GM19463 (cell line): ENCODE measurements around the gene TOP3B.
"Not testable (repeated sequence)": the region's sequence is repeated elsewhere in the genome, so short reads cannot be mapped to it uniquely, and the experiment has no call there.

Source experiments
- ATAC-seq: cut with Tn5 transposase; IDR thresholded peaks from one replicate; pipeline ENCODE4 v1.9.1; 2021; ENCODE audit warnings: mild to moderate bottlenecking, moderate library complexity; ENCODE audit not compliant: unreplicated experiment

TOP3B gene

DNA sequence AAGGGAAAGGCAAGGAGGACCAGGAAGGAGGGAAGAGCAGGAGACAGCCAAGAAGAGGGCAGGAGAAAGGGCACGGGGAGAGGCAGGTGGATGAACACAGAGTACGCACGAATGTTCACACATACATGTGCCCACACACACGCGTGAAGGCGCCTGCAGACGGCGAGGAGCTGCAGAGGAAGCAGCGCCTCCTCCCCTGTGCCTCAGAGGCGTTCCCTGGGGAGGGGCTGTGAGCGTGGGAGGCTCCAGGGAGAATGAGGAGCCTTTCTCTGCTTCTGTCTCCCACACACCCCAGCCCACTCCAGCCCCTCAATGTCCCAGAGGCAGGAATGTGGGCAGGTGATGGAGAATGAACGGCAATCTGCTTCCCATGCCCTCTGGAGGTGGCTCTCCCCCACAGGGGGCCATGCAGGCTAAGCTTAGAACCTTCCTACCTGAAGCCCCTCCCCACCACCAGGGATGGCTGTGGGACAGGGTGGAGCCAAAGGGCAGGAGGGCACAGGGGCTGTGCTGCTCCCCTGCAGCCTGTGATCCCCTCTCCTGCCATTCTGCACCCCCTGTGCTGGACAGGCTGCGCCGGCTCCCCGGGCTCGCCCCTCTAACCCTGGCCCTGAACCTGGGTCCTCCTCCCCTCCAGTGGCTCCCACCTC is 55.3 kb downstream of the TOP3B start:
- ATAC-seq, result no peak

DNA sequence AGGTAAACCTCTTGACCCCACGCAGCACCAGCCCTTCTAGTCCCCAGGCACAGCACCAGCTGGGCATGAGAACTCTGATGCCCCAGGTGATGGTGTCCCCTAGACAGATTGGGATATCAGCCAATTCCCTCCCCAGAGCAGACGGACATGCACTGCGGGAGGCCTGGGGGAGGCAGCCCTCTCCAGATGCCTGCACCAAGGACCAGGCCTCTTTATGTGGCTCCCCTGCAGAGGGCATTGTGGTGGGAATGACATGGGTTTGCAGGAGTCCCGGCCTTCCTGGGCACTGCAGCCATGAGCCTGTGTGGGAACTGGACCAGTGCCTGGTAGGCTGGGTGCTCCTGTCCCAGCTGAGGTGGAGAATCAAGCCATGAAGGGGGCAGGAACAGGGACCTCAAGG is 55.9 kb downstream of the TOP3B start:
- no peak for ATAC-seq

DNA sequence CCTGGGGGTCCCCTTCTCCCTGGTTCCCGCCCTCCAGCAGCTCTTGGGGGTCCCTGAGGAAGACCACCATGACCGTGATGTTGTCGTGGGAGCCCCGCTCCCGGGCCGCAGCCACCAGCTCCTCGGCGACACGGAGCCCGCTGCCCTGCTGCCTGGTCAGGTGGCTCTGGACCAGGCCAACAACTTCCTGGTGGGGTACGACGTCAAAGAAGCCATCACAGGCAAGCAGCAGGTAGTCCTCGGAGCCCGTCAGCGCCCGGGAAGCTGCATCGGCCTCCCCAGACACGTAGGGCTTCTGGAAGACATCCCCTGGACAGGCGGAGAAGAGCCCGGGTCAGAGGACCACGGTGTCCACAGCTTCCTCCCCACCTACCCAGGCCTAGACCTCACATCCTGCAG is 59.4 kb downstream of the TOP3B start:
- ATAC-seq, result no peak

GRCh38 chr22:21922370-21923162 is 60.0 kb downstream of the TOP3B start:
- no peak for ATAC-seq

- no peak for ATAC-seq
These were observed 60.9 kb downstream of the TOP3B start for GRCh38 chr22:21921729-21922128.

DNA sequence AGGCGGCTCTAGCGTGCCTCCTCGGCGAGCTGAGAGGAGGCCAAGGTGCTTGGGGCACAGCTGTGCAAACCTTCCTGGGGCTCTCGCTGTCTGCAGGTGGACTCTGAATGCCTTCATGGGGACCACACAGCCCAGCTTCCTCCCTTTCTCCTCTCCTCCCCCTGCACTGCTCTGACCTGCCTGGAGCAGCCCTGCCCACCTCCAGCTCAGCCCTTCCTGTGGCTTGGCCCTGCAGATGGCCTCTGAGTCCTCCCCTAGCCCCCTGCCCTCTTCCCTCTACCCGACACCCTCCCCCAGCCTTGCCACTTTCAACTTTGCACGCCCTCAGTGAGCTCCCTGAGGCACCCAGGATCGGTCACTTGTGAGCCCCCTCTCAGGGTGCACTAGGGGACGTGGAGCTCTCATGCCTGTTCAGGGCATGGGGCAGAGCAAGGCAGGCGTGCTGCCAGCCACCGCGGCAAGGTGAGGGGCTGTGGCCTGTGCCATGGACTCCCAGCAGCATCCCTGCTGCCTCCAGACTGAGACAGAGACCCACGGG is 61.3 kb downstream of the TOP3B start:
- ATAC-seq, result no peak

DNA sequence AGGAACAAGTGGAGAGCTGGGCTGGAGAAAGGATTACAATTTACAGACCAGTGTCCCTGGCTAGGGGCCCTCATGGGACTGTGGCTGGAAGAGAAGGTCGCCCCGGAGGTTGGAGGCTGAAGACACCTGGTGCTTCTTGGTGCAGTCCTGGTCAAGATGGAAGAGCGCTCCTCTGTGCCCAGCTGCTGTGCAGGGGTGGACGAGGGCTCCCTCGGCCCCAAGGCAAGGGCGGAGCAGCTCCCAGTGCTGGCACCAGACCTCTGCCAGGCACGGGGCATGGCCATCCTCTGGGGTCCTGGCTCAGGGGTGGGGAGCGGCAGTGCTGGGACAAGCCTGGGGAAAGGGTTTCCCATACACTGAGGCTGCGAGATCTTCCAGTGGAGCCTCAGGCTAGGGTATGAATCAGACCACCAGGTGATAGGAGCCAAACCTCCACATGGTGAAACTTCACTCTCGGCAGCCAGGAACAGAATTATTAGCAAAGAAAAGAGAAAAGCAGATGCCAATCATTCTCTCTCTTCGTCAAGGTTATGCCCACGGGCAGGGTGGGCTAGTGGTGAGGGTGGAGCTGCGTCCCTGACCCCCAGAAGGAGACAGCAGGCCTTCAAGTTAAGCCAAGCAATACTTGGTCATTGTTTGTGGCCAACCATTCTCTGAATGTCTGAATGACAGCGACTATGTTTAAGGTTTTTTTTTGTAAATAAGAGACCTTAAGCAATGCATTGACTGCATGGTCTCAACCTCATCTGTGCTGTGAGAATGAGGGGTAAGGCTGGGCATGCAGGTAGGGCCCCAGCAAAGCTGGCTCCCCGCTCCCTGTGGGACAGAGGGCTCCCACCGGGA is 62.0 kb downstream of the TOP3B start:
- ATAC-seq, result no peak

DNA sequence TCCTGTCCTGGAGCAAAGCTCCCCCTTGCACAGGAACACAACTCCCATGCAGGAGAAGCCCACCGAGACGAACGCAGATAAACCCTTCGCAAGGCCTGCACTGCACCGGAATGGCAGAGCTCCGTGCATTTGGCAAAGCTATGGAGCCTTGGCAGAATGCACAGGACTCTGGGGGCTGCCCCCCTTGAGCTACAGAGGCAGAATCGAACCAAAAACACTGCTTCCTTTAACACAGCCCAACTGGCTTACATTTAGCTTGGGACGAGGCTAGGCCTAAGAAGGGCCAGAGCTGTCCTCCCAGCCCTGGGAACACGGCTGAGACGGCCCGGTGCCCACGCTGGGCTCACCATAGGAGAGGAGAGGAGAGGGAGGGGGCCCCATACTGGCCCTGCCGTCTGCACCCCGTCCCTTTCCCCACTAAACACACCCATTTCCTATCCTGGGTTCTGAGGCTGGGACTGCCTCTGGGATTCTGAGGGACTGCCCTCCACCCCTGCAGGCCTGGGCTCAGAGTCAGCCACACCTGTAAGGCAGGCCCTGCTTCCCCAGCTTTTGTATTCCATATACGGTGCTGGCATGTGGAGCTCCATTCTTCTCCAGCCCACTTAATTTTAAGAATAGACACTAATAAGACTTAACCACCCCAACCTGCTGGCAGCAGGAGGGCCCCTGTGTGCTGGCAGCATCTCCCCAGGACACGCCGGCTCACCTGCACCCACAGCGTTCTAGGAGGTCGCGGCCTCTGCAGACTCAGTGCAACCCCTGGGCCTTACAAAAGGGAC is 62.9 kb downstream of the TOP3B start:
- ATAC-seq, result no peak

DNA sequence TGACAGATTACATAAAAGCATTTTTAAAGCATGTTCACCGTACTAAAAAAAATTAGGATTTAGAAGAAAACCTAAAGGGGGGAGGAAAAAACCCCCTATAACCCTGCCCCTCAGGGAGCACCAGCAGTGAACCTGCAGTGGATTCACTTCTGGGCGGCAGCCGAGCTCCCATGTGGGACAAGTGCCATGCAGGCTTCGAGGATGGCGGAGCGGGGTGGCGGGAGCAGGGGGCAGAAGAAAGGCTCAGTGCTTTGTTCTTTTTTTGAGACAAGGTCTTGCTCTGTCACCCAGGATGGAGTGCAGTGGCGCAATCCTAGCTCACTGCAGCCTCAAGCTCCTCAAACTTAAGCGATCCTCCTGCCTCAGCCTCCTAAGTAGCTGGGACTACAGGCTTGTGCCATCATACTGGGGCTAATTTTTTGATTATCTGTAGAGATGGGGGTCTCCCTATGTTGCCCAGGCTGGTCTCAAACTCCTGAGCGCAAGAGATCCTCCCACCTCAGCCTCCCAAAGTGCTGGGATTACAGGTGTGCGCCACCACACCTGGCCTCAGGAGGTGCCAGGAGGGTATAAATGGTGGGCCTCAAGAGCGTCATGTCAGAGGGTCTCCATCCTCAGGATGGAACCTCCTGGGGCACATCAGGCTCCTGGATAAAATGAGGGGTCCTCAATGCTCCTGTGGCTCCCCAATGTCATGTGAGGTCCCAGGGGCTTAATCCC is 64.0 kb downstream of the TOP3B start:
- ATAC-seq, result no peak

GRCh38 chr22:21917959-21918261 is 64.7 kb downstream of the TOP3B start:
- ATAC-seq, result no peak

DNA sequence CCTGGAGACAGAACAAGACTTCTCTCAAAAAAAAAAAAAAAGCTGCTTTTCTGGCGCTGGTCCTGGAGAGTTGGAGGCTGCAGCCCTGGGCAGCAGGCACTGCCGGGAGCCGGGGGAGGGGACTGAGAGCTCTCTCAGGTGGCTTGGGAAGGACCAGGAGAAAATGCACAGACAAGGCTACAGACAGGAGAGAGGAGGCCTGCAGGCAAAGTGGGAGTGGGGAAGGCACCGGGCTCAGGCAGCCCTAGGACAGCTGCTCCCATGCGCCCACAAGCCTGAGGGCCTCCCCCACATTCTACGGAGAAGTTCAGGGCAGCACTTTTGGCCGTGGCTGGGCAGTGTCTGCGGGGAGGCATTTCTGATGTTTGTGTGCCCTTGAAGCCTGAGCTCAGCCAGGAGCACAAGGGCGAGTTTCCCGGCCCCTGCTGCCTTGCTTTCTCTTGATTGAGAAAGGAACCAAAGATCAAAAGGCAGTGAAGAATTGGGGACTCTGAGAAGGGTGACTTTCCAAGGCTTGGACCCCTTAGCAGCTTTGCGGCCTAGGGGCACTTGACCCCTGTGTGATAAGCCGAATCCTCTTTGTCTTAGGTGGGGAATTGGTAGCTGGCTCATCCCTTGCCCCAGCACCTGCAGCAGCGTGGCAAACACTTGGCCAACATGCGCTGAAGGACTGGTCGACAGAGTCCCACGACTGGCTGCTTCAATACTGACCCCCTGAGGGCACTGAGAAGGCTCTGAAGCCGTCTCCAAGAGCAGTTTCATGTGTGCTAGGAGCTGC is 65.2 kb downstream of the TOP3B start:
- ATAC-seq, result no peak

DNA sequence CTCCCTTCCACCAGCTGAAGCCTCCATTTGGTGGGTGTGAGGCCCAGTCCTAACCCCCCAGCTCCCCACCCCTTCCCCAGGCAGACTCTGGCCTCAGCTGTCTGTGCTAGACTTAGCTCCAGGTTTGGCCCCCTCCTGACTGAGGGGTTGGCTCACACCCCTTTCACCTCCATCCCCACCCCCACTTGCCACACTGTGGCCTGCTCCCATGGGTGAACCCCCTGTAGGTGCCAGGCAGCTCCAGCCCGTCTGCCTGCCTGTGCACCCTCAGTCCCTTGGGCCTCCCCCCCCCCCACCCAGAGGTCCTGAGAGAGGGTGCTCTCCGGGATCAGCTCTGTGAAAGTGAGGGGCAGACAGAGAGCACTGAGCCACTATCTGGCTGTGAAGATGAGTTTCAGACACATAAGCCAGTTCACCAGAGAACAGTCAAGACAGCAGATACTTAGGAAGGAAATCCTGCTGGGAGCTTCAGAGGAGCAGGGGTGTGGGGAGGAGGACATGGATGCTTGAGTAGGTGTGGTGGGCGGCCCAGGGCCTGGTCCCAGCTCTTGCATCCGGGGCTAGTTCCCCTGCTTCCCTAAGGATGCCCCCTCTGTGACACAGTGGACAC is 66.2 kb downstream of the TOP3B start:
- no peak for ATAC-seq

DNA sequence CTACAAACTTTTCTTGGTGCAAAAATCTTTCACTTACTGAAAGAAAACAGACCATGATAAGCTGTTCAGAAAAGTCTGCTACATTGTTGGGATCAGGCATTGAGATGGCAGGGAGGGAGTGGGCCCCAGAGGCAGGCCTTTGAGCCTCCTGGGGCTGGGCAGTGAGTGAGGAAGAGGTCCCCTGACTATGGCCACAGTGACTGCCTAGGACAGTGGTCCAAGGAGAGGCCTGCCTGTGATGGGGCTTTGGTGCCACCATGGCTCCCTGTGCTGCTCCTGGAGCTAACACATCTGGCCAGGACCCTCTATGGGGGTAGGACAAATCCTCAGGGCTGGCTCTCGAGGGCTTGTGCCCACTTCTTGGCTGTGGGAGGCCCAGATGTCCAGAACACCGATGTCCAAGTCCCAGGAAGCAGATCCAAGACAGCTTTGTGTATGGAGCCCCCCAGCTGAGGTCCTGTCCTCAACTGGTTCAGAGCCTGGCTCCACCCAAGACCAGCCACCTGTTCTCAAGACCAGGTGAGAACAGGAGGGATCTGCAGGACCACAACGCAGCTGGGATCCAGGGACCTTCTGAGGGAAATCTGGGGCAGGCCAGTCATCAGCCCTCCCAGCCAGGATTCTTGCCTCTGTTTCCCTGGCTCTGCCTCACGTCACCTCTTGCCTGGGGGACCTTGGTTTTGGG is 66.8 kb downstream of the TOP3B start:
- ATAC-seq, result no peak

- not testable (repeated sequence) for ATAC-seq
These were observed 68.4 kb downstream of the TOP3B start for GRCh38 chr22:21914033-21914642.

DNA sequence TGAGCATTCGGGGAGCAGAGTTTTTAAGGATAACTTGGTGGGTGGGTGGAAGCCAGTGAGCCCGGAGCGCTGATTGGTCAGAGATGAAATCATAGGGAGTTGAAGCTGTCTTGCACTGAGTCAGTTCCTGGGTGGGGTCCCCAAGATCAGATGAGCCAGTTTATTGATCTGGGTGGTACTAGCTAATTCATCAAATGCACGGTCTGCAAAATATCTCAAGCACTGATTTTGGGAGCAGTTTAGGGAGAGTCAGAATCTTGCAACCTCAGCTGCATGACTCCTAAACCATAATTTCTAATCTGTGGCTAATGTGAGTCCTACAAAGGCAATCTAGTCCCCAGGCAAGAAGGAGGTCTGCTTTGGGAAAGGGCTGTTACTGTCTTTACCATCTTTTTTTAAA is 72.2 kb downstream of the TOP3B start:
- not testable (repeated sequence) for ATAC-seq

DNA sequence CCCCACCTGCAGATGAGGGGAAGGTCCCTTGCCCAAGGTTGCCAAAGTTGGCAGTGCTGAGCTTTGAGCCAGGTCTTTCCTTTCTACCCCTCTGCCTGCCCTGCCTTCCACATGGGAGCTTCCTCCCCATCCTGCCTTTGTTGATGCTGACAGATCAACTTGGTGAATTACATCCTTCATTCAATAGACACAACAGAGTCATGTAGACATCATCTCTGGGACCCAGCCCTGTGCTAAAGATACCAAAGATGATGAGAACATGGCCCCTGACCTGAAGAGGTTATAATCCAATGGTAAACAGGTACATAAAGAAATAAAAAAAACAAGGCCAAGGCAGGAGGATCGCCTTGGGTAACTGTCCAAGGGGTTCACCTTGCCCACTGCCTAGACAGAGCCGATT is 72.7 kb downstream of the TOP3B start:
- no peak for ATAC-seq

DNA sequence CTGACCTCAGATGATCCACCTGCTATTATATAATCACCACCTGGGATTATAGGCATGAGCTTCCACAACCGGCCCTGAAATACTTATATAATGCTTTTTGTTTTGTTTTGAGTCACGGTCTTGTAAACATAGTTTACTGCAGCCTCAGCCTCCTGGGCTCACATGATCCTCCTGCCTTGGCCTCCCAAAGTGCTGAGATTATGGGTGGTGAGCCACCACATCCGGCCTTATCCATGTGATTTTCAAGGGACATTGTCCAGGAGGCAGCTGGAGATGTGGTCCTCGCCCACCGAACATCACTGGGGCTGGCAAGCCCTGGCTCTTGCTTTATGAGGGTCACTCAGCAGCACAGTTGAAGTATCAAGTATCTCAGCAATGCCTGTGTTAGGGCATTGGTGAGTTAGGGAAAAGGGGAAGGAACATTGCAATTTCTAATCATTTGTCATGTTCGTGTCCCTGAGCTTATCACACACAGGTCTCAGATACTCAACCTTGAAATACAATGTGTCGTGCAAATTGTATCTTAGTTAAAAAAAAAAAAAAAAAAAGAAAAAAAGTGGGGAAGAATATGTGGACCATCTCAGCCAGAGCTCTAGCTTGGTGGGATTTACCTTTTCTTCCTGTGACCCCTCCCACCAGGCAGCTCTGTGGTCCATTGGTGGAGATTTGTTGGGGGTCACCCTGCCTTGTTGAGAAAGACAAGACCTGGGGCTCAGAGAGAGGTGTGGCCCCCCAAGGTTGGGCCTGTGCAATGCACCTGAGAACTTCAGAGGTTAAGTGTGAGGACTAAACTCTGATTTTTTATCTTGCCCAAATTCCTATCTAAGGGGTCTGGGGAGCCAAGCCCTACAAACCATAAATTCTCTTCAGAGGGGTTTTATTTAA is 74.7 kb downstream of the TOP3B start:
- ATAC-seq, result no peak
